Liver (tissue), 3 donors: ENCODE data around the gene HOXA5.

Experiments used
- CTCF ChIP-seq: fragments of 150-350 bp; IDR thresholded peaks from 2 replicates; pipeline ENCODE4 v1.5.1; 2017; ENCODE audit warnings: improper control_type of control experiment, low read depth, low read length; ENCODE audit not compliant: missing input control
- GABPA ChIP-seq, 2 donors: IDR thresholded peaks in 1 of 2; conservative IDR thresholded peaks in 1 of 2; 2 replicates each; pipeline ENCODE4 v1.6.1; 2016; ENCODE audit warnings: antibody characterized with exemption in 2 of 2, mild to moderate bottlenecking in 1 of 2, moderate library complexity in 1 of 2
- HNF4A ChIP-seq, 2 donors: conservative IDR thresholded peaks; 2 replicates each; pipeline ENCODE4 v1.6.1; 2016; ENCODE audit warnings: antibody characterized with exemption in 2 of 2, mild to moderate bottlenecking in 2 of 2
- MAX ChIP-seq: IDR thresholded peaks from 2 replicates; pipeline ENCODE4 v1.6.1; 2016; ENCODE audit warnings: antibody characterized with exemption
- REST ChIP-seq: IDR thresholded peaks from 2 replicates; pipeline ENCODE4 v1.6.1; 2016; ENCODE audit warnings: antibody characterized with exemption, mild to moderate bottlenecking
- SP1 ChIP-seq: IDR thresholded peaks from 2 replicates; pipeline ENCODE4 v1.6.1; 2018; ENCODE audit warnings: antibody characterized with exemption, mild to moderate bottlenecking
- TAF1 ChIP-seq: conservative IDR thresholded peaks from 2 replicates; pipeline ENCODE4 v1.6.1; 2016; ENCODE audit warnings: antibody characterized with exemption, mild to moderate bottlenecking
- ZBTB33 ChIP-seq: IDR thresholded peaks from 2 replicates; pipeline ENCODE4 v1.6.1; 2016; ENCODE audit warnings: antibody characterized with exemption
- donor health status: healthy.
- donor health status: healthy.

- no peak for TF ChIP-seq CTCF
- TF ChIP-seq TAF1 = no peak
- no peak for TF ChIP-seq GABPA (IDR thresholded peaks at IDR 0.05 in 1 of 2, conservative IDR thresholded peaks at IDR 0.05 in 1 of 2)
- TF ChIP-seq HNF4A (conservative IDR thresholded peaks at IDR 0.05) = no peak
- TF ChIP-seq REST = no peak
- no peak for TF ChIP-seq MAX
- TF ChIP-seq SP1 = no peak
- no peak for TF ChIP-seq ZBTB33
Observed at GRCh38 chr7:27189295-27189996, 46.0 kb upstream of the HOXA5 start.
